ENCODE measurements around the gene CNGB1.

GRCh38 chr16:57985204-57986181 lies 14.6 kb upstream of the CNGB1 start:
- TF ChIP-seq, protein P1, sequence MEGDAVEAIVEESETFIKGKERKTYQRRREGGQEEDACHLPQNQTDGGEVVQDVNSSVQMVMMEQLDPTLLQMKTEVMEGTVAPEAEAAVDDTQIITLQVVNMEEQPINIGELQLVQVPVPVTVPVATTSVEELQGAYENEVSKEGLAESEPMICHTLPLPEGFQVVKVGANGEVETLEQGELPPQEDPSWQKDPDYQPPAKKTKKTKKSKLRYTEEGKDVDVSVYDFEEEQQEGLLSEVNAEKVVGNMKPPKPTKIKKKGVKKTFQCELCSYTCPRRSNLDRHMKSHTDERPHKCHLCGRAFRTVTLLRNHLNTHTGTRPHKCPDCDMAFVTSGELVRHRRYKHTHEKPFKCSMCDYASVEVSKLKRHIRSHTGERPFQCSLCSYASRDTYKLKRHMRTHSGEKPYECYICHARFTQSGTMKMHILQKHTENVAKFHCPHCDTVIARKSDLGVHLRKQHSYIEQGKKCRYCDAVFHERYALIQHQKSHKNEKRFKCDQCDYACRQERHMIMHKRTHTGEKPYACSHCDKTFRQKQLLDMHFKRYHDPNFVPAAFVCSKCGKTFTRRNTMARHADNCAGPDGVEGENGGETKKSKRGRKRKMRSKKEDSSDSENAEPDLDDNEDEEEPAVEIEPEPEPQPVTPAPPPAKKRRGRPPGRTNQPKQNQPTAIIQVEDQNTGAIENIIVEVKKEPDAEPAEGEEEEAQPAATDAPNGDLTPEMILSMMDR (IDR thresholded peaks at IDR 0.05; ENCODE audit: low read depth, low read length, missing input control): no peak
- TF ChIP-seq HNF4A (conservative IDR thresholded peaks at IDR 0.05): no peak
- no peak for TF ChIP-seq ATF3 (IDR thresholded peaks at IDR 0.05)
- no peak for TF ChIP-seq YY1 (IDR thresholded peaks at IDR 0.05)
- TF ChIP-seq RAD21 (IDR thresholded peaks at IDR 0.05): no peak
- TF ChIP-seq JUND (IDR thresholded peaks at IDR 0.05): no peak
- TF ChIP-seq HNF4G (IDR thresholded peaks at IDR 0.05): no peak
- TF ChIP-seq, protein P2, sequence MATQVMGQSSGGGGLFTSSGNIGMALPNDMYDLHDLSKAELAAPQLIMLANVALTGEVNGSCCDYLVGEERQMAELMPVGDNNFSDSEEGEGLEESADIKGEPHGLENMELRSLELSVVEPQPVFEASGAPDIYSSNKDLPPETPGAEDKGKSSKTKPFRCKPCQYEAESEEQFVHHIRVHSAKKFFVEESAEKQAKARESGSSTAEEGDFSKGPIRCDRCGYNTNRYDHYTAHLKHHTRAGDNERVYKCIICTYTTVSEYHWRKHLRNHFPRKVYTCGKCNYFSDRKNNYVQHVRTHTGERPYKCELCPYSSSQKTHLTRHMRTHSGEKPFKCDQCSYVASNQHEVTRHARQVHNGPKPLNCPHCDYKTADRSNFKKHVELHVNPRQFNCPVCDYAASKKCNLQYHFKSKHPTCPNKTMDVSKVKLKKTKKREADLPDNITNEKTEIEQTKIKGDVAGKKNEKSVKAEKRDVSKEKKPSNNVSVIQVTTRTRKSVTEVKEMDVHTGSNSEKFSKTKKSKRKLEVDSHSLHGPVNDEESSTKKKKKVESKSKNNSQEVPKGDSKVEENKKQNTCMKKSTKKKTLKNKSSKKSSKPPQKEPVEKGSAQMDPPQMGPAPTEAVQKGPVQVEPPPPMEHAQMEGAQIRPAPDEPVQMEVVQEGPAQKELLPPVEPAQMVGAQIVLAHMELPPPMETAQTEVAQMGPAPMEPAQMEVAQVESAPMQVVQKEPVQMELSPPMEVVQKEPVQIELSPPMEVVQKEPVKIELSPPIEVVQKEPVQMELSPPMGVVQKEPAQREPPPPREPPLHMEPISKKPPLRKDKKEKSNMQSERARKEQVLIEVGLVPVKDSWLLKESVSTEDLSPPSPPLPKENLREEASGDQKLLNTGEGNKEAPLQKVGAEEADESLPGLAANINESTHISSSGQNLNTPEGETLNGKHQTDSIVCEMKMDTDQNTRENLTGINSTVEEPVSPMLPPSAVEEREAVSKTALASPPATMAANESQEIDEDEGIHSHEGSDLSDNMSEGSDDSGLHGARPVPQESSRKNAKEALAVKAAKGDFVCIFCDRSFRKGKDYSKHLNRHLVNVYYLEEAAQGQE (IDR thresholded peaks at IDR 0.05): no peak
- no peak for TF ChIP-seq ZBTB33 (IDR thresholded peaks at IDR 0.05)
- no peak for TF ChIP-seq SP1 (IDR thresholded peaks at IDR 0.05)
- TF ChIP-seq TAF1 (conservative IDR thresholded peaks at IDR 0.05): no peak
- no peak for TF ChIP-seq MAX (IDR thresholded peaks at IDR 0.05)

Data from liver (tissue), 3 donors.